Duodenal mucosa (tissue), 2 donors: Measurements from ENCODE around the gene CATSPERD.

Experiments used
- H3K27ac ChIP-seq: one replicate; pipeline ENCODE4 v1.7.0; 2013; ENCODE audit warnings: low read depth, low read length
- H3K27me3 ChIP-seq, 2 donors: one replicate each; pipeline ENCODE4 v1.7.0; 2013; ENCODE audit warnings: low read length in 2 of 2, control low read depth in 1 of 2; ENCODE audit not compliant: insufficient read depth in 2 of 2, control insufficient read depth in 1 of 2
- H3K36me3 ChIP-seq, 2 donors: one replicate each; pipeline ENCODE4 v1.7.0; 2013; ENCODE audit warnings: low read length in 2 of 2, control low read depth in 1 of 2; ENCODE audit not compliant: insufficient read depth in 2 of 2, control insufficient read depth in 1 of 2
- H3K4me1 ChIP-seq, 2 donors: one replicate each; pipeline ENCODE4 v1.7.0; 2013; ENCODE audit warnings: low read length in 2 of 2, control low read depth in 1 of 2; ENCODE audit not compliant: insufficient read depth in 2 of 2, control insufficient read depth in 1 of 2
- H3K4me3 ChIP-seq, 2 donors: one replicate each; pipeline ENCODE4 v1.7.0; 2013; ENCODE audit warnings: low read length in 2 of 2, low read depth in 1 of 2
- H3K9ac ChIP-seq, 2 donors: one replicate each; pipeline ENCODE4 v1.7.0; 2013; ENCODE audit warnings: low read length in 2 of 2, low read depth in 1 of 2
- H3K9me3 ChIP-seq, 2 donors: one replicate each; pipeline ENCODE4 v1.7.0; 2013; ENCODE audit warnings: low read length in 2 of 2, control low read depth in 1 of 2; ENCODE audit not compliant: control insufficient read depth in 1 of 2

CATSPERD gene

GRCh38 chr19:5806905-5807304, 86.5 kb downstream of the CATSPERD start:
- Histone ChIP-seq H3K9me3 (no peaks in the 10 kb centered on the region), H3K4me1 (peaks cover 7 to 13% of the 10 kb centered on the region in 2 donors), H3K9ac (no peak overlapping the region), H3K36me3 (no peaks in the 10 kb centered on the region), H3K27me3 (no peaks in the 10 kb centered on the region), H3K4me3 (no peak overlapping the region), H3K27ac (no peak overlapping the region)

GRCh38 chr19:5808120-5808816, 87.8 kb downstream of the CATSPERD start:
- no peak overlapping the region for H3K9ac ChIP-seq
- no peaks in the 10 kb centered on the region for H3K9me3 ChIP-seq

GRCh38 chr19:5809053-5809452, 88.6 kb downstream of the CATSPERD start:
- Histone ChIP-seq H3K9me3 (no peaks in the 10 kb centered on the region), H3K27me3 (no peaks in the 10 kb centered on the region), H3K36me3 (no peaks in the 10 kb centered on the region), H3K4me3 (no peak overlapping the region), H3K27ac (no peak overlapping the region), H3K9ac (no peak overlapping the region), H3K4me1 (peaks cover 0 to 5% of the 10 kb centered on the region in 2 donors)

More at GRCh38 chr19:5808120-5808816, 87.8 kb downstream of the CATSPERD start:
- no peaks in the 10 kb centered on the region for H3K27me3 ChIP-seq
- no peaks in the 10 kb centered on the region for H3K36me3 ChIP-seq
- no peak overlapping the region for H3K27ac ChIP-seq
- no peak overlapping the region for H3K4me3 ChIP-seq
- peaks cover 5 to 12% of the 10 kb centered on the region in 2 donors for H3K4me1 ChIP-seq

- Histone ChIP-seq H3K4me1 (peaks cover 0 to 2% of the 10 kb centered on the region in 2 donors), H3K36me3 (no peaks in the 10 kb centered on the region), H3K27ac (no peak overlapping the region), H3K9me3 (no peaks in the 10 kb centered on the region), H3K4me3 (no peak overlapping the region), H3K9ac (no peak overlapping the region), H3K27me3 (no peaks in the 10 kb centered on the region)
Measured at GRCh38 chr19:5809469-5809868, 89.0 kb downstream of the CATSPERD start.

- Histone ChIP-seq H3K36me3 (no peaks in the 10 kb centered on the region), H3K27ac (no peak overlapping the region), H3K4me1 (peaks cover 5 to 7% of the 10 kb centered on the region in 2 donors), H3K9me3 (no peaks in the 10 kb centered on the region), H3K27me3 (no peaks in the 10 kb centered on the region), H3K4me3 (no peak overlapping the region), H3K9ac (no peak overlapping the region)
Measured at GRCh38 chr19:5811117-5811516, 90.7 kb downstream of the CATSPERD start.

GRCh38 chr19:5814123-5814851, 93.8 kb downstream of the CATSPERD start:
- no peak overlapping the region for H3K27ac ChIP-seq
- H3K36me3 ChIP-seq: peaks cover 0 to 5% of the 10 kb centered on the region in 2 donors

DNA sequence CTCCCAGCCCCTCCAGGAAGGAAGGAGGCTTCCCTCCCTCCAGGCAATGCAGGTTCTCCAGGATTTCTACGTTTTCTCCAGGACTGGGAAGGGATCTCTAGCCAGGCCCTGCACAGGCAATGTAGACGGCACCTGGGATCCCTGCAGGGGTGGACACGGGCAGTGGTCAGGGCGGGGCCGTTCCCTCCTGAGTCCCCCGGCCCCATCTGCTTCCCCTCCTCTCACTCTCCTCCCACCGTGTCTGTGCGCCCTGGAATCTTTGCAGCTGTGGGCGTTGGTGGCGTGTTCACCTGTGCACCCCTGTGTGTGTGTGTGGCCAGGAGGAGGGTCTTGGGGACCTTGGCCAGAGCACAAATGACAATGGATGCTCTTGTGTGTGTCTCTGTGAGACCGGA, 94.4 kb downstream of the CATSPERD start:
- no peaks in the 10 kb centered on the region for H3K27me3 ChIP-seq
- H3K27ac ChIP-seq: no peak overlapping the region
- no peak overlapping the region for H3K4me3 ChIP-seq
- H3K9ac ChIP-seq: peak overlapping the region in 1 of 2 donors; percentile 26
- no peaks in the 10 kb centered on the region for H3K9me3 ChIP-seq
- peaks cover 5 to 7% of the 10 kb centered on the region in 2 donors for H3K4me1 ChIP-seq
- H3K36me3 ChIP-seq: peaks cover 0 to 5% of the 10 kb centered on the region in 2 donors

More at GRCh38 chr19:5814123-5814851, 93.8 kb downstream of the CATSPERD start:
- Histone ChIP-seq H3K4me1 (peaks cover 5 to 7% of the 10 kb centered on the region in 2 donors), H3K4me3 (no peak overlapping the region), H3K9ac (no peak overlapping the region), H3K27me3 (no peaks in the 10 kb centered on the region), H3K9me3 (no peaks in the 10 kb centered on the region)

DNA sequence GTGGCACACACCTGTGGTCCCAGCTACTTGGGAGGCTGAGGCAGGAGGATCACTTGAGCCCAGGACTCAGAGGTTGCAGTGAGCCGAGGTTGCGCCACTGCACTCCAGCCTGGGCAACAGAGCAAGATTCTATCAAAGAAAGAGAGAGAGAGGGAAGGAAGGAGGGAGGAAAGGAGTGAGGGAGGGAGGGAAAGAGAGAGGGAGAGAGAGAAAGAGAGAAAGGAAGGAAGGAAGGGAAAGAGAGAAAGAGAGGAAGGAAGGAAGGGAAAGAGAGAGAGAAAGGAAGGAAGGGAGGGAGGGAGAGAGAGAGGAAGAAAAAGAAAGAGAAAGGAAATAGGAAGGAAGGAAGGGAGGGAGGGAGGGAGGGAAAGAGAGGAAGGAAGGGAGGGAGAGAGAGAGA, 96.8 kb downstream of the CATSPERD start:
- Histone ChIP-seq H3K27me3 (no peaks in the 10 kb centered on the region), H3K9ac (no peak overlapping the region), H3K4me3 (no peak overlapping the region), H3K27ac (no peak overlapping the region), H3K4me1 (peaks cover 5 to 7% of the 10 kb centered on the region in 2 donors), H3K9me3 (no peaks in the 10 kb centered on the region), H3K36me3 (peaks cover 0 to 5% of the 10 kb centered on the region in 2 donors)

DNA sequence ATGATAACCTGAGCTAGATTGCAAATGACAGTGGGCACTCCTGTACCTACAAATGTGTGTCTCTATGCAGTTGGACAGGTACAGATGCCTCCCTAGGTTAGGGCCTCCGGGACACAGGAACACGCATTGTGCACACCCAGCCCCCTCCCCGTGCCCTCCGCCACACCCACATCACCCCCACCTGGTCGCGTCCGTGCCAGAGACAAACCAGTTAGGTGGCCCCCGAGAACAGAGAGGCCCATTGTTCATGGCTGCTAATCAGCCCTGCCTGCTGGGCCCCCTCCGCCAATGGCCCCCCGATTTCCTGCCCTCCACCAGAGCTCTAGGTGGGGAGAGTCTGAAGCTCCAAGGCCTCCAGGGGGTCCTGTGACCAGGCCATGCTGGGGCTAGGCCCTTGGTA, 98.2 kb downstream of the CATSPERD start:
- Histone ChIP-seq H3K4me1 (peaks cover 7 to 8% of the 10 kb centered on the region in 2 donors), H3K9ac (no peak overlapping the region), H3K4me3 (no peak overlapping the region), H3K9me3 (no peaks in the 10 kb centered on the region), H3K27me3 (no peaks in the 10 kb centered on the region), H3K36me3 (peaks cover 0 to 5% of the 10 kb centered on the region in 2 donors), H3K27ac (no peak overlapping the region)

GRCh38 chr19:5820785-5821184, 100.3 kb downstream of the CATSPERD start:
- Histone ChIP-seq H3K4me1 (peaks cover 0 to 3% of the 10 kb centered on the region in 2 donors), H3K27ac (no peak overlapping the region), H3K9me3 (no peaks in the 10 kb centered on the region), H3K4me3 (no peak overlapping the region), H3K9ac (no peak overlapping the region), H3K36me3 (peaks cover 0 to 5% of the 10 kb centered on the region in 2 donors), H3K27me3 (no peaks in the 10 kb centered on the region)
